ENCODE measurements around the gene AKAP13. TPM values are rescaled to one million over a fixed set of nuclear protein-coding genes. Genes with fewer than 3 reads are reported as not detected.

Gene AKAP13
- total and polyA plus RNA-seq, 2 donors (not counting 1 experiment from before 2014, with no cell fraction given) = 73.8 to 358 TPM

GRCh38 chr15:85587707-85588411 lies 207.5 kb downstream of the AKAP13 start:
- CTCF ChIA-PET = no interaction called here

GRCh38 chr15:85588677-85589076 lies 208.3 kb downstream of the AKAP13 start:
- no peak overlapping the region for H3K9ac ChIP-seq (ENCODE audit: low read length)
- H4K20me1 ChIP-seq (ENCODE audit: control insufficient read depth, insufficient read depth, low read length, poor library complexity, severe bottlenecking) = peaks cover 15% of the 10 kb centered on the region
- no peaks in the 10 kb centered on the region for H3K27me3 ChIP-seq (replicated peaks in 1 of 4; ENCODE audit: control extremely low read depth in 1 of 4, control insufficient read depth in 3 of 4, insufficient read depth in 4 of 4, low read length in 3 of 4)
- no peak overlapping the region for H3K27ac Mint-ChIP-seq
- WGBS (ENCODE audit: insufficient coverage) = 100% methylated on average over 1 of the region's 3 CpGs
- TF ChIP-seq, protein P1, sequence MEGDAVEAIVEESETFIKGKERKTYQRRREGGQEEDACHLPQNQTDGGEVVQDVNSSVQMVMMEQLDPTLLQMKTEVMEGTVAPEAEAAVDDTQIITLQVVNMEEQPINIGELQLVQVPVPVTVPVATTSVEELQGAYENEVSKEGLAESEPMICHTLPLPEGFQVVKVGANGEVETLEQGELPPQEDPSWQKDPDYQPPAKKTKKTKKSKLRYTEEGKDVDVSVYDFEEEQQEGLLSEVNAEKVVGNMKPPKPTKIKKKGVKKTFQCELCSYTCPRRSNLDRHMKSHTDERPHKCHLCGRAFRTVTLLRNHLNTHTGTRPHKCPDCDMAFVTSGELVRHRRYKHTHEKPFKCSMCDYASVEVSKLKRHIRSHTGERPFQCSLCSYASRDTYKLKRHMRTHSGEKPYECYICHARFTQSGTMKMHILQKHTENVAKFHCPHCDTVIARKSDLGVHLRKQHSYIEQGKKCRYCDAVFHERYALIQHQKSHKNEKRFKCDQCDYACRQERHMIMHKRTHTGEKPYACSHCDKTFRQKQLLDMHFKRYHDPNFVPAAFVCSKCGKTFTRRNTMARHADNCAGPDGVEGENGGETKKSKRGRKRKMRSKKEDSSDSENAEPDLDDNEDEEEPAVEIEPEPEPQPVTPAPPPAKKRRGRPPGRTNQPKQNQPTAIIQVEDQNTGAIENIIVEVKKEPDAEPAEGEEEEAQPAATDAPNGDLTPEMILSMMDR (IDR thresholded peaks at IDR 0.05) = no peak
- TF ChIP-seq EZH2 (IDR thresholded peaks at IDR 0.05; ENCODE audit: borderline replicate concordance, insufficient read depth, low read depth, low read length, poor library complexity, severe bottlenecking) = no peak
- POLR2A ChIA-PET = no interaction called here
- DNase-seq (no peak), ATAC-seq (ENCODE audit: low read depth) (no peak)
- H3K9me3 Mint-ChIP-seq (ENCODE audit: insufficient read depth) = no peaks in the 10 kb centered on the region
- peaks cover 17 to 19% of the 10 kb centered on the region in 2 donors for H3K4me1 ChIP-seq (ENCODE audit: control insufficient read depth in 2 of 2, insufficient read depth in 2 of 2, low read length in 2 of 2)
- H3K4me2 ChIP-seq (replicated peaks; ENCODE audit: low read depth, low read length, poor library complexity, severe bottlenecking) = no peak overlapping the region
- no peak overlapping the region for H3K4me3 Mint-ChIP-seq
- H3K4me3 ChIP-seq (ENCODE audit: control extremely low read depth in 1 of 5, extremely low read depth in 1 of 5, insufficient read depth in 1 of 5, low read depth in 2 of 5, low read length in 4 of 5) = no peak overlapping the region
- CTCF ChIA-PET = no interaction called here
- H3K9me3 ChIP-seq (ENCODE audit: control extremely low read depth in 1 of 3, control insufficient read depth in 2 of 3, insufficient read depth in 1 of 3, low read length in 2 of 3) = no peaks in the 10 kb centered on the region
- H3K36me3 ChIP-seq (replicated peaks in 1 of 2; ENCODE audit: control extremely low read depth in 1 of 2, control insufficient read depth in 1 of 2, extremely low read depth in 1 of 2, insufficient read depth in 2 of 2, low read length in 1 of 2) = peaks cover 14 to 55% of the 10 kb centered on the region in 2 experiments
- H2AFZ ChIP-seq (ENCODE audit: insufficient read depth, low read depth, low read length, poor library complexity, severe bottlenecking) = no peak overlapping the region
- H3K27me3 Mint-ChIP-seq = no peaks in the 10 kb centered on the region
- no peak overlapping the region for H3K27ac ChIP-seq (ENCODE audit: low read length in 2 of 2)
- peaks cover 27% of the 10 kb centered on the region for H3K4me1 Mint-ChIP-seq
- H3K79me2 ChIP-seq (ENCODE audit: control insufficient read depth, insufficient read depth, low read length) = peaks cover 75% of the 10 kb centered on the region
- intact Hi-C loops (cut with micrococcal nuclease) = loop anchor here (10.0 kb wide), 1 partner anchor 274 kb away; no protein-coding TSS in a partner anchor

More at GRCh38 chr15:85587707-85588411, 207.5 kb downstream of the AKAP13 start:
- intact Hi-C loops (cut with micrococcal nuclease) = loop anchor here (10.0 kb wide), 1 partner anchor 273 kb away; no protein-coding TSS in a partner anchor
- no peak for TF ChIP-seq EZH2 (IDR thresholded peaks at IDR 0.05; ENCODE audit: borderline replicate concordance, insufficient read depth, low read depth, low read length, poor library complexity, severe bottlenecking)
- TF ChIP-seq, protein P1 (IDR thresholded peaks at IDR 0.05) = no peak
- H3K9me3 ChIP-seq (ENCODE audit: control extremely low read depth in 1 of 3, control insufficient read depth in 2 of 3, insufficient read depth in 1 of 3, low read length in 2 of 3) = no peaks in the 10 kb centered on the region
- WGBS (ENCODE audit: insufficient coverage) = 100% methylated on average over 5 of the region's 10 CpGs
- POLR2A ChIA-PET = no interaction called here
- H3K4me3 ChIP-seq (ENCODE audit: control extremely low read depth in 1 of 5, extremely low read depth in 1 of 5, insufficient read depth in 1 of 5, low read depth in 2 of 5, low read length in 4 of 5) = no peak overlapping the region
- no peaks in the 10 kb centered on the region for H3K9me3 Mint-ChIP-seq (ENCODE audit: insufficient read depth)
- H3K27me3 ChIP-seq (replicated peaks in 1 of 4; ENCODE audit: control extremely low read depth in 1 of 4, control insufficient read depth in 3 of 4, insufficient read depth in 4 of 4, low read length in 3 of 4) = no peaks in the 10 kb centered on the region
- H3K4me1 ChIP-seq (ENCODE audit: control insufficient read depth in 2 of 2, insufficient read depth in 2 of 2, low read length in 2 of 2) = peaks cover 25 to 27% of the 10 kb centered on the region in 2 donors
- no peak overlapping the region for H3K27ac ChIP-seq (ENCODE audit: low read length in 2 of 2)
- ATAC-seq (ENCODE audit: low read depth) (no peak), DNase-seq (no peak)
- H3K27me3 Mint-ChIP-seq = no peaks in the 10 kb centered on the region
- H4K20me1 ChIP-seq (ENCODE audit: control insufficient read depth, insufficient read depth, low read length, poor library complexity, severe bottlenecking) = peaks cover 15% of the 10 kb centered on the region
- H3K4me3 Mint-ChIP-seq = no peak overlapping the region
- peaks cover 78% of the 10 kb centered on the region for H3K79me2 ChIP-seq (ENCODE audit: control insufficient read depth, insufficient read depth, low read length)
- H2AFZ ChIP-seq (ENCODE audit: insufficient read depth, low read depth, low read length, poor library complexity, severe bottlenecking) = no peak overlapping the region
- no peak overlapping the region for H3K27ac Mint-ChIP-seq
- no peak overlapping the region for H3K9ac ChIP-seq (ENCODE audit: low read length)
- H3K4me2 ChIP-seq (replicated peaks; ENCODE audit: low read depth, low read length, poor library complexity, severe bottlenecking) = no peak overlapping the region
- peaks cover 15 to 53% of the 10 kb centered on the region in 2 experiments for H3K36me3 ChIP-seq (replicated peaks in 1 of 2; ENCODE audit: control extremely low read depth in 1 of 2, control insufficient read depth in 1 of 2, extremely low read depth in 1 of 2, insufficient read depth in 2 of 2, low read length in 1 of 2)
- H3K4me1 Mint-ChIP-seq = peaks cover 35% of the 10 kb centered on the region

Measured in B cell (primary cell).